Kidney glomerular epithelial cell (primary cell): Measurements from ENCODE around the gene AJM1.

Source experiments
- DNase-seq: peaks from one replicate; lab custom pipeline; 2025; lab: John Stamatoyannopoulos, UW

AJM1 gene

GRCh38 chr9:136845465-136846260, 3.4 kb downstream of the AJM1 start:
- no peak for DNase-seq

- no peak for DNase-seq
Observed at GRCh38 chr9:136846376-136847087, 4.3 kb downstream of the AJM1 start.

- DNase-seq, result no peak
Observed at GRCh38 chr9:136847088-136847825, 5.0 kb downstream of the AJM1 start.

- peak; percentile 39 for DNase-seq
Observed at GRCh38 chr9:136847826-136848392, 5.6 kb downstream of the AJM1 start.

GRCh38 chr9:136848393-136849037, 6.2 kb downstream of the AJM1 start:
- DNase-seq, result no peak

GRCh38 chr9:136849038-136849959, 7.0 kb downstream of the AJM1 start, which contains the start of gene PHPT1:
Gene PHPT1 (plus strand): TSS chr9:136849409. CDS start chr9:136849431, 22 bp downstream.
- peak; percentile 95 for DNase-seq

GRCh38 chr9:136849960-136850865, 7.9 kb downstream of the AJM1 start:
- no peak for DNase-seq

GRCh38 chr9:136850866-136851775, 8.8 kb downstream of the AJM1 start:
- no peak for DNase-seq

- DNase-seq, result no peak
Observed at GRCh38 chr9:136851941-136852663, 9.8 kb downstream of the AJM1 start, which contains the start of gene MAMDC4. Gene MAMDC4 (plus strand): TSS chr9:136852346. CDS start chr9:136852417, 71 bp downstream.

- DNase-seq, result no peak
Observed at GRCh38 chr9:136852664-136853595, 10.7 kb downstream of the AJM1 start.

- DNase-seq, result no peak
Observed at GRCh38 chr9:136853596-136854112, 11.4 kb downstream of the AJM1 start.

GRCh38 chr9:136854113-136854841, 12.0 kb downstream of the AJM1 start:
- no peak for DNase-seq

GRCh38 chr9:136854842-136855460, 12.7 kb downstream of the AJM1 start:
- no peak for DNase-seq

- DNase-seq, result no peak
Observed at GRCh38 chr9:136855461-136856078, 13.3 kb downstream of the AJM1 start.

GRCh38 chr9:136856079-136856476, 13.8 kb downstream of the AJM1 start:
- DNase-seq, result no peak
